Chondrocyte (in vitro differentiated cells): Measurements from ENCODE around the gene SPACDR. TPM values are rescaled to one million over a fixed set of nuclear protein-coding genes. Genes with fewer than 3 reads are reported as not detected.

Experiments
- DNase-seq: peaks from one replicate; pipeline ENCODE4 v3.0.0; 2021; ENCODE audit warnings: mixed read lengths, low spot score
- H3K27ac Mint-ChIP-seq: one replicate; pipeline ENCODE4 v1.8.0; 2021; ENCODE audit warnings: mild to moderate bottlenecking, moderate library complexity, mixed read lengths; ENCODE audit not compliant: unreplicated experiment
- H3K27me3 Mint-ChIP-seq: 2 replicates; pipeline ENCODE4 v1.8.0; 2021; ENCODE audit warnings: low read depth, mixed read lengths
- H3K36me3 Mint-ChIP-seq: 2 replicates; pipeline ENCODE4 v1.8.0; 2021; ENCODE audit warnings: low read depth, mixed read lengths
- H3K4me1 Mint-ChIP-seq: 2 replicates; pipeline ENCODE4 v1.8.0; 2021; ENCODE audit warnings: low read depth, mild to moderate bottlenecking, mixed read lengths
- H3K4me3 Mint-ChIP-seq: one replicate; pipeline ENCODE4 v1.8.0; 2021; ENCODE audit warnings: mild to moderate bottlenecking, moderate library complexity, mixed read lengths; ENCODE audit not compliant: unreplicated experiment
- H3K9me3 Mint-ChIP-seq: 2 replicates; pipeline ENCODE4 v1.8.0; 2021; ENCODE audit warnings: low read depth, mixed read lengths
- CTCF ChIP-seq: fragments of 200-600 bp; sonication (generic); IDR thresholded peaks from 2 replicates; pipeline ENCODE4 v1.5.0; 2021; ENCODE audit warnings: antibody characterized with exemption, mild to moderate bottlenecking, moderate library complexity
- total RNA-seq: library from RNA; stranded (reverse); gene quantifications from 3 replicates; pipeline ENCODE4 v1.2.1, GENCODE V29; 2021

Gene SPACDR
- total RNA-seq, 1 donor from 2014 or later, result 0.42 TPM

- Mint-ChIP-seq H3K27ac (no peak overlapping the region), H3K36me3 (no peaks in the 10 kb centered on the region), H3K27me3 (no peaks in the 10 kb centered on the region), H3K9me3 (no peaks in the 10 kb centered on the region), H3K4me1 (peaks cover 11% of the 10 kb centered on the region), H3K4me3 (no peak overlapping the region)
- TF ChIP-seq CTCF, result no peak
- no peak for DNase-seq
Measured at GRCh38 chr7:100466653-100467605, 2.9 kb upstream of the SPACDR start.

DNA sequence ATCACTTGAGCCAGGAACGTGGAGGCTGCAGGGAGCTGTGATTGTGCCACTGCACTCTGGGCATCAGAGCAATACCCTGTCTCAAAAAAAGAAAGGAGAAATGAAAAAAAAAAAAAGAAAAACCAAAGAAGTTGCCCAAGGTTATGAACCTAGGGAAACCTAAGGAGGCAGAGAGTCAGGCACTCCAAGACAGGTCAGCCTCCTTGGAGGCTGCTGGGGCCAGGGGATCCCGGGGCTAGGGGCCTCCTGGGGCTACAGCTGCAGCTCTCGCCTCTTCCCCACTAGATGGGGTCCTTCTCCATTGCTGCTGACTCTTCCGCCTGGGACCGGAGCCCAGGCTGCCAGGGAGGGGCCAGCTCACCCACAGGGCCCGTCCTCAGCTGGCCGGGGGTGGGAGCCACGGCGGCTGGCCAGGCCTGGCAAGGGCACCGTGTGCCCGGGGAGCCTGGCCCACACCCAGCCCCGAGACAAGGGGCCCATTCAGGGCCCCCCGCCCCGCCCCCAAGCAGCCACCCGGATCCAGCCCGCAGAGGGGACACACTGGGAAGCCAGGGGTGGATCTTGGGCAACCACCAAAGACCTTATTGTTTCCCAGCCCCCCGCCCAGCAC lies 1.7 kb upstream of the SPACDR start:
- Mint-ChIP-seq H3K9me3 (no peaks in the 10 kb centered on the region), H3K36me3 (no peaks in the 10 kb centered on the region), H3K4me1 (peaks cover 11% of the 10 kb centered on the region), H3K4me3 (no peak overlapping the region), H3K27ac (no peak overlapping the region), H3K27me3 (no peaks in the 10 kb centered on the region)
- DNase-seq, result no peak
- peak; percentile 91 for TF ChIP-seq CTCF

GRCh38 chr7:100465299-100465698 lies 1.2 kb upstream of the SPACDR start:
- no peak overlapping the region for H3K27ac Mint-ChIP-seq
- H3K4me3 Mint-ChIP-seq, result no peak overlapping the region

DNA sequence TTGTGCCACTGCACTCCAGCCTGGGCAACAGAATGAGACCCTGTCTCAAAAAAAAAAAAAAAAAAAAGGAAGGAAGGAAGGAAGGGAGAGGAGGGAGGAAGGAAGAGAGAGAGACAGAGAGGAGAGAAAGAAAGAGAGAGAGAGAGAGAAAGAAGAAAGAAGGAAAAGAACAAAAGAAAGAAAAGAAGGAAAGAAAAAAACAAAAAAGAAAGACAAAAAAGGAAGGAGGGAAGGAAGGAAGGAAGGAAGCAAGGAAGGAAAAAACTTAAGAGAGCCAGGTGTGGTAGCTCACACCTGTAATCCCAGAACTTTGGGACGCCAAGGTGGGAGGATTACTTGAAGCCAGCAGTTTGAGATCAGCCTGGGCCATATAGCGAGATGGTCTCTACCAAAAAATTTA lies 731 bp upstream of the SPACDR start:
- H3K4me1 Mint-ChIP-seq, result peaks cover 11% of the 10 kb centered on the region
- H3K27ac Mint-ChIP-seq, result no peak overlapping the region
- TF ChIP-seq CTCF, result no peak
- H3K27me3 Mint-ChIP-seq, result no peaks in the 10 kb centered on the region
- H3K9me3 Mint-ChIP-seq, result no peaks in the 10 kb centered on the region
- H3K36me3 Mint-ChIP-seq, result no peaks in the 10 kb centered on the region
- no peak for DNase-seq
- no peak overlapping the region for H3K4me3 Mint-ChIP-seq

More at GRCh38 chr7:100465299-100465698, 1.2 kb upstream of the SPACDR start:
- no peaks in the 10 kb centered on the region for H3K9me3 Mint-ChIP-seq
- no peak for DNase-seq
- peaks cover 11% of the 10 kb centered on the region for H3K4me1 Mint-ChIP-seq
- no peaks in the 10 kb centered on the region for H3K27me3 Mint-ChIP-seq
- H3K36me3 Mint-ChIP-seq, result no peaks in the 10 kb centered on the region
- TF ChIP-seq CTCF, result no peak

DNA sequence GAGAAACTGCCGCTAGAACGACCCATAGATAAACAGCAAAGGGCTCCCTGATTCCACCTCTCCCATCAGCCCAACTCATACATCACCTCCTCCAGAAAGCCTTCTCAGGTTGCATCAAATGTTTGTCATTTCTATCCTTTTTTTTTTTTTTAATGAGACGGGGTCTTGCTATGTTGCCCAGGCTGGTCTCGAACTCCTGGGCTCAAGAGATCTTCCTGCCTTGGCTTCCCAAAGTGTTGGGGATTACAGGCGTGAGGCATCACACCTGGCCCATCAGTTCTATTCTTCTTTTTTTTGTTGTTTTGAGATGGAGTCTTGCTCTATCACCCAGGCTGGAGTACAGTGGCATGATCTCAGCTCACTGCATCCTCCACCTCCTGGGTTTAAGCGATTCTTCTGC lies 7.0 kb downstream of the SPACDR start:
- no peaks in the 10 kb centered on the region for H3K9me3 Mint-ChIP-seq
- no peak for DNase-seq
- no peaks in the 10 kb centered on the region for H3K4me1 Mint-ChIP-seq
- H3K36me3 Mint-ChIP-seq, result no peaks in the 10 kb centered on the region
- no peak for TF ChIP-seq CTCF
- H3K27ac Mint-ChIP-seq, result no peak overlapping the region
- no peak overlapping the region for H3K4me3 Mint-ChIP-seq
- H3K27me3 Mint-ChIP-seq, result no peaks in the 10 kb centered on the region
